Psoas muscle (tissue), 8 donors: Measurements from ENCODE around the gene C12orf50. TPM values are rescaled to one million over a fixed set of nuclear protein-coding genes. Genes with fewer than 3 reads are reported as not detected.

Experiments used
- ATAC-seq, 4 donors: fragments of 200-7000 bp; cut with Tn5 transposase; one replicate each; pipeline ENCODE4 v1.9.1; 2020; ENCODE audit warnings: moderate library complexity in 3 of 4, mild to moderate bottlenecking in 2 of 4
- DNase-seq, 2 donors: peaks; one replicate each; pipeline ENCODE4 v3.0.0-alpha.2; 2020
- H3K27ac ChIP-seq: fragments of 200-600 bp; one replicate; pipeline ENCODE4 v1.8.0; 2022
- H3K27me3 ChIP-seq, 3 donors: fragments of 200-600 bp in 1 of 3; one replicate each; pipeline versions ENCODE4 v1.6.1 to v1.8.0; 2013 to 2022; ENCODE audit warnings: low read length in 2 of 3, mild to moderate bottlenecking in 2 of 3, moderate library complexity in 1 of 3; ENCODE audit not compliant: insufficient read depth in 3 of 3
- H3K36me3 ChIP-seq, 2 donors: fragments of 200-600 bp in 1 of 2; one replicate each; pipeline versions ENCODE4 v1.6.1 to v1.8.0; 2013 to 2022; ENCODE audit warnings: low read depth in 1 of 2, mild to moderate bottlenecking in 1 of 2, moderate library complexity in 1 of 2; ENCODE audit not compliant: insufficient read depth in 1 of 2
- H3K4me1 ChIP-seq: fragments of 200-600 bp; one replicate; pipeline ENCODE4 v1.8.0; 2022
- H3K4me3 ChIP-seq: fragments of 200-600 bp; one replicate; pipeline ENCODE4 v1.8.0; 2022; ENCODE audit warnings: mild to moderate bottlenecking
- H3K9me3 ChIP-seq: fragments of 200-600 bp; one replicate; pipeline ENCODE4 v1.8.0; 2022
- WGBS, 3 donors: extraction: QIAGEN DNeasy Blood & Tissue Kit; methylation state at CpG; one replicate each; pipeline versions ENCODE4 v1.1.6 to v1.1.7; 2013; 5-methylcytosine and 5-hydroxymethylcytosine counted together
- intact Hi-C, 2 donors: fragments of 100-400 bp; cut with DNase I; formaldehyde crosslinking; loops; one replicate each; pipeline versions ENCODE4 v1.11.0 to v1.14.2; 2022
- long read RNA-seq, 2 donors: library from polyadenylated mRNA; unstranded; transcript quantifications; one replicate each; pipeline ENCODE4 v2.0.0, GENCODE V29; 2021
- polyA plus RNA-seq, 3 donors: library from polyadenylated mRNA; stranded (reverse); fragments of 200-250 nt; gene quantifications; one replicate each; pipeline ENCODE4 v1.2.3, GENCODE V29; 2013
- total RNA-seq, 4 donors: library from RNA; stranded (reverse); fragmentation: NEBNext Ultra II Directional in 2 of 4; extraction: Animal tissue kit (Norgen Biotek cat#: 25700) in 2 of 4; gene quantifications; one replicate each; pipeline versions ENCODE4 v1.2.1 to v1.2.4, GENCODE V29; 2021 to 2023
- TF ChIP-seq, protein P1 (sequence below): fragments of 200-600 bp; IDR thresholded peaks from one replicate; pipeline ENCODE4 v1.8.0; 2022; ENCODE audit warnings: antibody characterized with exemption
- donor health status: healthy with polysubstance abuse.
- donor health status: DM: no; HTN: no; CAD: no; lungs with moderate emphysema.
- donor health status: Bipolar disorder and iron deficiency.
- donor health status: healthy.
- donor health status: DM: yes; HTN: yes; CAD: no.
- donor health status: DM: no; HTN: no; CAD: no.
- donor health status: DM: no; HTN: no; CAD: no.
- donor health status: DM: yes; HTN: yes; CAD: no.

C12orf50 gene, protein sequence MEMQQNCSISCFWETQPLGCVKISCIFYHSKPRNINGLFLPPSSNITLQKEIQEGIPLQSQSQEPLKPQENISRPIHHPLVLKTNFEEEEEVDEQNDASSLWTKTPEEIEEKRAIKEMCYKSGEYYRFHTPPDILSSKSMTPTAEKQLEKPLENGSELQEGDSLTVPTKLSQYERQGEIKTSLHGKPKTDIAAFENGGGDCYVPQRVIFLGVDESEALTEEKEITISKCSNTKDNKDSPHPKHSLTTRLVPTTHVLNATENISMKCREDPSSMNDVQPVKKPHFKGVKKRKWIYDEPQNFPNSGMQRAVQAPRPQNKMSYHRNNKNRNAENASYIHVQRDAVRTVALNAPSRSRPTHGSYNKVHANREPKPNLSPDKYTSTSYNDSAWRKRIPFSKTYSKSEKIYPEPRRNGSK
- total RNA-seq (under 1 TPM in 1 of 4 donors, not detected in 3; 0.20 TPM), polyA plus RNA-seq (under 1 TPM in 2 of 3 donors, not detected in 1; 0.09 TPM)
- long read RNA-seq, donor 1, result 0 reads
- long read RNA-seq, donor 2, partial matches to known transcripts, result 0 of 1 reads
- long read RNA-seq, donor 2, other reads (novel, unspliced or antisense), result 1 of 1 reads

DNA sequence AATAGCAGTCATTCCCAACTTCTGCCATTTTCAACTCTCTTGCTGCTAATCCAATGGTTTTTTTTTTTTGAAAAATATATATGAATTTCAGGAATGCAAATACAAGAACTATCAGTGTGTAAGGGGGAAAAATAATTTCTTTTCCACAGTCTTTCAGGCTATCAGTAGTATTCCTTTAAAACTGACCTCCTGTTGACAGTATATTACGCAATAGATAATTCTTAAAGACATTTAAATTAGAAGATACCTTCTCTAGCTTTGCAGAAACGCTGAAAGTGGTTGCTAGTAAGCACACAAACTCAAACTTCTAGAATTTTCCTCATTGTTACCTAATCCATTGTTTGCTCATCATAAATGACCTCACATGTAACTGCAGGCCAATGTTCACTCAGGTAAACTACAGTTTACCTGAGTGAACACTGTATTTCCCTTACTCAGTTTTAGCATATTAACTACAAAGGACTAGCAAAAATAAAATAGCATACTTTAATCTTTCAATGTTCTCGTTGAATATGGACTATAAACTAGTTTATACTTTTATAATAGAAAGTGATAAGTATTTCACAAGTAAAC, at the start of gene C12orf50:
Gene C12orf50, minus strand, starts transcription at position 309 of the 573 bp plus-strand sequence. CDS start 2,439 bp downstream, outside the sequence.
- Histone ChIP-seq H3K36me3 (no peaks in the 10 kb centered on the region), H3K27ac (no peak within 1 kb of the TSS), H3K4me3 (no peak within 1 kb of the TSS), H3K4me1 (no peaks in the 10 kb centered on the region), H3K27me3 (no peaks in the 10 kb centered on the region), H3K9me3 (no peaks in the 10 kb centered on the region)
- intact Hi-C loops, result no loop called here
- ATAC-seq, result no peak
- TF ChIP-seq, protein P1, sequence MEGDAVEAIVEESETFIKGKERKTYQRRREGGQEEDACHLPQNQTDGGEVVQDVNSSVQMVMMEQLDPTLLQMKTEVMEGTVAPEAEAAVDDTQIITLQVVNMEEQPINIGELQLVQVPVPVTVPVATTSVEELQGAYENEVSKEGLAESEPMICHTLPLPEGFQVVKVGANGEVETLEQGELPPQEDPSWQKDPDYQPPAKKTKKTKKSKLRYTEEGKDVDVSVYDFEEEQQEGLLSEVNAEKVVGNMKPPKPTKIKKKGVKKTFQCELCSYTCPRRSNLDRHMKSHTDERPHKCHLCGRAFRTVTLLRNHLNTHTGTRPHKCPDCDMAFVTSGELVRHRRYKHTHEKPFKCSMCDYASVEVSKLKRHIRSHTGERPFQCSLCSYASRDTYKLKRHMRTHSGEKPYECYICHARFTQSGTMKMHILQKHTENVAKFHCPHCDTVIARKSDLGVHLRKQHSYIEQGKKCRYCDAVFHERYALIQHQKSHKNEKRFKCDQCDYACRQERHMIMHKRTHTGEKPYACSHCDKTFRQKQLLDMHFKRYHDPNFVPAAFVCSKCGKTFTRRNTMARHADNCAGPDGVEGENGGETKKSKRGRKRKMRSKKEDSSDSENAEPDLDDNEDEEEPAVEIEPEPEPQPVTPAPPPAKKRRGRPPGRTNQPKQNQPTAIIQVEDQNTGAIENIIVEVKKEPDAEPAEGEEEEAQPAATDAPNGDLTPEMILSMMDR, result no peak
- WGBS, 3 donors, result 52 to 55% (median 55%) methylated on average over 3 of the region's 3 CpGs
- DNase-seq, result no peak

DNA sequence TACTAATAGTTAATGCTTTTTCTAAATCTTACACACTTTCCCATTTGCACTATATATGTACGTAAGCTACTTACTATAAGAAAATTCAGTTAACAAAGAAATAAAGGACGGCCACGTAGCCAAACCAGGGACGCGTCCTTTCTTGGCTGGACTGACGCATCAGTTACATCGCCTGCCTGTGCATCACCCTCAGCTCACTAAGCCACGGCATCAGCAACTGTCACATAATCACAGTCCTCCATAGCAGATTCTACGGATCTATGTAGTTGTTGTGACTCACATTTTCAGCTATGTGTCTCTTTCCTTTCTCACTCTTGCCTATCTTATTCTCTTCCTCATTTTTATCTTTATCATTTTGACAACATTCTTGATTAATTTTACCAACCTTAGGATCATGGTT, 38.1 kb upstream of the C12orf50 start:
- peaks cover 3 to 36% of the 10 kb centered on the region in 2 donors for H3K36me3 ChIP-seq

DNA sequence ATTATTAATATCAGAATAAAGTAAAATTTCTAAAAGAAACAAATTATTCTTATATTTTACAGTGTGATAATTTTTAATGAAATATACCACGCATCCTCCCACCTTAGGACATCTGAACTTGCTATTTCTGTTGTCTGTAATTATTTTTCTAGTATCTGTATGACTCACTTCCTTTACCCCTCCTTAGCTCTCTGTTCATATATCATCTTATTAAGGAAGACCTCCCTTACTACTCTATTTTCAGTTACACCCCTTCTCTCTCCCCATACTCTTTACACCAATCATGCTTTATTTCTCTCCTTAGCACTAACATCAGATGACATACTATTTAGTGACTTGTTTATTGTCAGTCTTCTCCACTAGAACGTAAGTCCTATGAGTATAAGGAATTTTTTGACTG, 34.2 kb upstream of the C12orf50 start:
- Histone ChIP-seq H3K4me3 (no peak overlapping the region), H3K4me1 (no peaks in the 10 kb centered on the region), H3K27ac (no peak overlapping the region), H3K27me3 (no peaks in the 10 kb centered on the region), H3K36me3 (peaks cover 0 to 52% of the 10 kb centered on the region in 2 donors), H3K9me3 (no peaks in the 10 kb centered on the region)
- TF ChIP-seq, protein P1, result no peak
- ATAC-seq, result no peak
- intact Hi-C loops, result no loop called here
- 92 to 95% (median 95%) methylated on average over 2 of the region's 2 CpGs for WGBS, 3 donors
- DNase-seq, result no peak

More for the DNA sequence above, 38.1 kb upstream of the C12orf50 start:
- H3K27ac ChIP-seq, result no peak overlapping the region
- DNase-seq (no peak), ATAC-seq (no peak)
- no peak overlapping the region for H3K4me3 ChIP-seq
- H3K4me1 ChIP-seq, result no peaks in the 10 kb centered on the region
- intact Hi-C loops, result loop anchor here in 1 of 2 donors (1.0 kb wide), 1 partner anchor 14 kb away; no protein-coding TSS in a partner anchor
- H3K27me3 ChIP-seq, result no peaks in the 10 kb centered on the region
- TF ChIP-seq, protein P1, result no peak
- WGBS, 3 donors, result 96% methylated on average over 9 of the region's 9 CpGs
- no peaks in the 10 kb centered on the region for H3K9me3 ChIP-seq

DNA sequence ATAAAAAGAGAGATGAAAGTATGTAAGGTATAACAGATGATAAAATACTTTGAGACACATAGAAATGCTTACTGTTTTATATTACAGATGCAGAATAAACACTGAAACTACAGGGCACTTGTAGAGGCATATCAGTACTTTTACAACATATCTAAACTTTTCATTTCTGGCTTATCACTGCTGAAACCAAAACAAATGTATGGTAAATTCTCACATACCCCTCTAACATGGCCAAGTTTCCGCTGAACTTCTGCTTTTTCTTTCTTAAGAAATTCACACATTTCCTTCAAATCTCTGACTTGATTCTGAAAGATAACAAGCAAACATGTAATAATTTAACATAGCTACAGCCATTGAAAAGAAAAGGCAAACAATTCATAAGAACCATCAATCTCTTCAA, 33.3 kb upstream of the C12orf50 start:
- intact Hi-C loops, result no loop called here
- Histone ChIP-seq H3K4me1 (no peaks in the 10 kb centered on the region), H3K4me3 (no peak overlapping the region), H3K9me3 (no peaks in the 10 kb centered on the region), H3K27me3 (no peaks in the 10 kb centered on the region), H3K36me3 (peaks cover 0 to 61% of the 10 kb centered on the region in 2 donors), H3K27ac (no peak overlapping the region)
- DNase-seq (no peak), ATAC-seq (no peak)
- 88 to 96% (median 91%) methylated on average over 1 of the region's 1 CpG for WGBS, 3 donors
- TF ChIP-seq, protein P1, result no peak
